Activated CD4-positive, alpha-beta T cell treated with anti-CD3 and anti-CD28 coated beads, Interleukin-2, Interleukin-6, amounts not matched to agents 100 ng/mL and 50 ng/mL, durations not matched to agents 16 hours and 8 hours (primary cell): ENCODE results near the gene POLR2E.
"Not testable (repeated sequence)": the region's sequence is repeated elsewhere in the genome, so short reads cannot be mapped to it uniquely, and the experiment has no call there.

Source experiments
- DNase-seq: peaks from one replicate; pipeline ENCODE4 v3.0.0-alpha.2; 2020

POLR2E gene

GRCh38 chr19:1125601-1126467 is 30.7 kb upstream of the POLR2E start:
- no peak for DNase-seq

GRCh38 chr19:1123885-1124677 is 28.9 kb upstream of the POLR2E start:
- no peak for DNase-seq

GRCh38 chr19:1123381-1123780 is 28.2 kb upstream of the POLR2E start:
- no peak for DNase-seq

GRCh38 chr19:1122972-1123363 is 27.8 kb upstream of the POLR2E start:
- DNase-seq = peak; percentile 87

- no peak for DNase-seq
These were observed 27.1 kb upstream of the POLR2E start for GRCh38 chr19:1122021-1122971.

GRCh38 chr19:1121395-1121794 is 26.2 kb upstream of the POLR2E start:
- DNase-seq = no peak

- no peak for DNase-seq
These were observed 24.5 kb upstream of the POLR2E start for GRCh38 chr19:1119475-1120217.

- no peak for DNase-seq
These were observed 23.8 kb upstream of the POLR2E start for GRCh38 chr19:1118999-1119398.

- DNase-seq = no peak
These were observed 22.5 kb upstream of the POLR2E start for GRCh38 chr19:1117654-1118053.

GRCh38 chr19:1116726-1117581 is 21.8 kb upstream of the POLR2E start:
- DNase-seq = no peak

- DNase-seq = no peak
These were observed 20.7 kb upstream of the POLR2E start for GRCh38 chr19:1115646-1116420.

- not testable (repeated sequence) for DNase-seq
These were observed 19.6 kb upstream of the POLR2E start for GRCh38 chr19:1114728-1115127.

GRCh38 chr19:1113986-1114483 is 18.9 kb upstream of the POLR2E start:
- no peak for DNase-seq

- peak; percentile 87 for DNase-seq
These were observed 18.1 kb upstream of the POLR2E start for GRCh38 chr19:1113030-1113985.

GRCh38 chr19:1112268-1113029 is 17.3 kb upstream of the POLR2E start:
- no peak for DNase-seq

GRCh38 chr19:1111641-1112267 is 16.6 kb upstream of the POLR2E start:
- no peak for DNase-seq

GRCh38 chr19:1110809-1111640 is 15.8 kb upstream of the POLR2E start:
- no peak for DNase-seq
